Measurements from ENCODE around the gene PTPRK.

PTPRK gene

GRCh38 chr6:127920804-127921203 lies 599.6 kb downstream of the PTPRK start:
- ATAC-seq, result no peak
- no peak for TF ChIP-seq ZFP30 (CRISPR knock-in tag; IDR thresholded peaks at IDR 0.05)
- no peak for TF ChIP-seq RARB (CRISPR knock-in tag; IDR thresholded peaks at IDR 0.05)
- no peak for TF ChIP-seq POU6F1 (CRISPR knock-in tag; IDR thresholded peaks at IDR 0.05; ENCODE audit: borderline replicate concordance, low read depth)

Measured in SK-N-SH treated with all-trans-retinoic acid at 6 μM for 48 hours (cell line).